CD4-positive, alpha-beta T cell treated with Interleukin-2 at 100 ng/mL for 4 hours (primary cell): ENCODE data around the gene YIF1A.

Experiments
- DNase-seq: peaks from one replicate; pipeline ENCODE4 v3.0.0-alpha.2; 2020; ENCODE audit warnings: low spot score

Gene YIF1A

GRCh38 chr11:66288671-66289547 is at the start of gene YIF1A:
YIF1A (minus strand) TSS chr11:66289143; CDS start chr11:66288985, 158 bp downstream.
- DNase-seq = peak; percentile 99

- no peak for DNase-seq
Observed at GRCh38 chr11:66337103-66337899, 48.4 kb upstream of the YIF1A start.

GRCh38 chr11:66336234-66337102 is 47.5 kb upstream of the YIF1A start, which contains the start of gene RIN1:
RIN1 (minus strand) TSS chr11:66336434; CDS start chr11:66336402, 32 bp downstream.
- DNase-seq = peak; percentile 69

GRCh38 chr11:66335531-66336233 is 46.7 kb upstream of the YIF1A start:
- no peak for DNase-seq

GRCh38 chr11:66334605-66335442 is 45.9 kb upstream of the YIF1A start:
- DNase-seq = no peak

- no peak for DNase-seq
Observed at GRCh38 chr11:66333896-66334604, 45.1 kb upstream of the YIF1A start.

GRCh38 chr11:66333220-66333877 is 44.4 kb upstream of the YIF1A start:
- DNase-seq = no peak

- DNase-seq = no peak
Observed at GRCh38 chr11:66332371-66333219, 43.7 kb upstream of the YIF1A start.

- DNase-seq = no peak
Observed at GRCh38 chr11:66331542-66332370, 42.8 kb upstream of the YIF1A start.

GRCh38 chr11:66330931-66331330 is 42.0 kb upstream of the YIF1A start:
- DNase-seq = no peak

- no peak for DNase-seq
Observed at GRCh38 chr11:66329165-66329673, 40.3 kb upstream of the YIF1A start.

GRCh38 chr11:66328302-66329144 is 39.6 kb upstream of the YIF1A start:
- DNase-seq = peak; percentile 83

- DNase-seq = peak; percentile 54
Observed at GRCh38 chr11:66328031-66328301, 39.0 kb upstream of the YIF1A start.

GRCh38 chr11:66327171-66328030 is 38.5 kb upstream of the YIF1A start:
- no peak for DNase-seq
